KG1 (cell line): ENCODE results near the gene DCUN1D2.

Experiments
- DNase-seq: peaks from one replicate; lab custom pipeline; 2025; lab: John Stamatoyannopoulos, UW

DCUN1D2 gene

DNA sequence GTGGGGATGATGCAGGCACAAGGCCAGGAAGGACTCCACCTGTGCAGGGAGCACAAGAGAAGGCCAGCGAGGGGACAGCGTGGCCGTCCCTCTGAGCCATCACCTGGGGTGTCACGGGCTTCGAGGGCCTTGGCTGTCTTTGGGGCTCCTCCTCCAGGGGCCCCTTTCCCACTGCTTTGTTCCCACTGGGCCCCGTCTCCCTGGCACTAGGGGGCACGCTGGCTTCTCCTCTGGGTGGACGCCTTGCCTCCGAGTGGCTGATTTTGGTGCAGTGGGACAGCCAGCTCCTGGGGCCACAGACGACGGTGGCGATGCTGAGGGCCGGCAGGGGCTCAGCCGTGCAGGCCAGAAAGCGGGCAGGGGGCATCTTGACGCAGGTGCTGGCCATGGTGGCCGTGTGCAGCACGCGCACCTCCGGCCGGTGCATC is 83.4 kb downstream of the DCUN1D2 start:
- DNase-seq, result no peak

DNA sequence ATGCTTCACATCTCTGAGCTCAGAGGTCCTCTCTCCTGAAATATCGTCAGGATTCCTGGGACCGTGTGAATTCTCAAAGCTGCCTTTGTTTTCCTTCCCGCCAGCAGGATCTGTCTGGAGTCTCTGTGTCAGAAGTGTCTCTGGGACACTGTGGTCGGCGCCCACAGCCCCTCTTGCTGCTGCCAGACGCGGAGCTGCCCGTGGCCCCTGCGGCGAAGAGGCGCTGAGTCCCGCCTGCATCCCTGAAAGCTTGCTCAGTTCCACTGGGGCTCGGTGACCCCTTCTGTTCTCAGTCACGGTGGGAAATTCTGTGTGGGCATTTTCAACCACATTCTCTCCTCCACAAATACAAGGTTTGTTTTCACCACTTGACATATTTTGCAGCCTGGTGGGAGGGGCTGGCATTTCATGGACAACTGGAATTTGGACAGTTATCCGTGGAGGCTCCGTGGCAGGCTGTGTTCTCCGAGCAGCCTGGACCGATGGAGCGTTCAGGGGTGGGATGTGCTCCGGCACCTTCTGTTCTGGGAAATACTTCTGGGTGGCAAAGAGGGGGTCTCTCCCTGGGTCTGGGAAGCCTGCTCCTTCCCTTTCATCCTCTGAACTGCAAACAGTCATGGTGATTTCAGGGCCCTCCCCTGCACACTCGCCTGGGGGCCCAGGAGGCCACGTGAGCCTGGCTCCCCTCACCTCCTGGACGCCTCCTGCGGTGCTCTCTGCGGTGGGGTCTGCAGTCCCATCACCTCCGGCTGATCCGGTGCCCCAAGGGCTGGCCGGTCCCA is 84.0 kb downstream of the DCUN1D2 start:
- DNase-seq, result no peak
